ENCODE measurements around the gene TMX4.

The TMX4 gene

GRCh38 chr20:8005033-8005432, 14.5 kb downstream of the TMX4 start:
- H3K4me1 ChIP-seq = no peaks in the 10 kb centered on the region
- TF ChIP-seq Cebpa-rat (IDR thresholded peaks at IDR 0.05) = no peak
- H3K36me3 ChIP-seq = peaks cover 19 to 97% (median 89%) of the 10 kb centered on the region in 11 experiments; a peak in 21 of 22 replicates
- no peak overlapping the region for H3K9ac ChIP-seq
- no peak overlapping the region for H3K4me2 ChIP-seq
- no peak overlapping the region for H3K4me3 ChIP-seq
- H4K20me1 ChIP-seq = peaks cover 0 to 43% (median 11%) of the 10 kb centered on the region in 11 experiments; a peak in 12 of 22 replicates
- H3K9me3 ChIP-seq (replicated peaks in 1 of 11) = peaks cover 0 to 6% (median 0%) of the 10 kb centered on the region in 11 experiments; a peak in 1 of 22 replicates
- H3K27me3 ChIP-seq = no peaks in the 10 kb centered on the region
- H3K27ac ChIP-seq = no peak overlapping the region

- no peak overlapping the region for H3K4me2 ChIP-seq
- H3K4me3 ChIP-seq = no peak overlapping the region
- no peak overlapping the region for H3K9ac ChIP-seq
- no peak for TF ChIP-seq Cebpa-rat (IDR thresholded peaks at IDR 0.05)
- peaks cover 11 to 30% (median 24%) of the 10 kb centered on the region in 11 experiments for H3K9me3 ChIP-seq (replicated peaks in 1 of 11)
- no peak overlapping the region for H3K27ac ChIP-seq
- H4K20me1 ChIP-seq = peaks cover 0 to 29% (median 11%) of the 10 kb centered on the region in 11 experiments; a peak in 12 of 22 replicates
- H3K4me1 ChIP-seq = no peaks in the 10 kb centered on the region
- H3K36me3 ChIP-seq = peaks cover 40 to 99% (median 94%) of the 10 kb centered on the region in 11 experiments
- no peaks in the 10 kb centered on the region for H3K27me3 ChIP-seq
These were observed 17.5 kb downstream of the TMX4 start for GRCh38 chr20:8002056-8002455.

- Histone ChIP-seq H3K9ac (no peak overlapping the region), H3K4me3 (no peak overlapping the region), H3K4me1 (no peaks in the 10 kb centered on the region), H3K9me3 (replicated peaks in 1 of 11) (peaks cover 23 to 42% (median 36%) of the 10 kb centered on the region in 11 experiments), H4K20me1 (peaks cover 0 to 20% (median 8%) of the 10 kb centered on the region in 11 experiments; a peak in 12 of 22 replicates), H3K36me3 (peaks cover 53 to 99% (median 94%) of the 10 kb centered on the region in 11 experiments), H3K27me3 (no peaks in the 10 kb centered on the region), H3K4me2 (no peak overlapping the region), H3K27ac (no peak overlapping the region)
- TF ChIP-seq Cebpa-rat (IDR thresholded peaks at IDR 0.05) = no peak
These were observed 18.8 kb downstream of the TMX4 start for GRCh38 chr20:8000796-8001195.

GRCh38 chr20:7996898-7997297, 22.7 kb downstream of the TMX4 start:
- Histone ChIP-seq H3K36me3 (peaks cover 69 to 100% (median 97%) of the 10 kb centered on the region in 11 experiments), H3K4me3 (no peak overlapping the region), H3K4me2 (no peak overlapping the region), H3K9ac (no peak overlapping the region), H3K4me1 (no peaks in the 10 kb centered on the region), H3K27me3 (no peaks in the 10 kb centered on the region), H3K27ac (no peak overlapping the region), H4K20me1 (no peaks in the 10 kb centered on the region; a peak in 1 of 22 replicates), H3K9me3 (replicated peaks in 1 of 11) (peaks cover 41 to 65% (median 61%) of the 10 kb centered on the region in 11 experiments)
- TF ChIP-seq Cebpa-rat (IDR thresholded peaks at IDR 0.05) = no peak

GRCh38 chr20:7994809-7995208, 24.8 kb downstream of the TMX4 start:
- no peak overlapping the region for H3K9ac ChIP-seq
- H3K4me2 ChIP-seq = no peak overlapping the region
- H3K27ac ChIP-seq = no peak overlapping the region
- peaks cover 0 to 9% (median 0%) of the 10 kb centered on the region in 11 experiments; a peak in 1 of 22 replicates for H4K20me1 ChIP-seq
- H3K27me3 ChIP-seq = no peaks in the 10 kb centered on the region
- H3K9me3 ChIP-seq (replicated peaks in 1 of 11) = peaks cover 41 to 63% (median 57%) of the 10 kb centered on the region in 11 experiments
- peaks cover 63 to 100% (median 96%) of the 10 kb centered on the region in 11 experiments for H3K36me3 ChIP-seq
- no peaks in the 10 kb centered on the region for H3K4me1 ChIP-seq
- no peak for TF ChIP-seq Cebpa-rat (IDR thresholded peaks at IDR 0.05)
- H3K4me3 ChIP-seq = no peak overlapping the region; a peak in 1 of 20 replicates

GRCh38 chr20:7993703-7994102, 25.9 kb downstream of the TMX4 start:
- no peak for TF ChIP-seq Cebpa-rat (IDR thresholded peaks at IDR 0.05)
- H3K4me1 ChIP-seq = no peaks in the 10 kb centered on the region
- no peak overlapping the region for H3K4me2 ChIP-seq
- peaks cover 52 to 97% (median 90%) of the 10 kb centered on the region in 11 experiments for H3K36me3 ChIP-seq
- no peaks in the 10 kb centered on the region for H3K27me3 ChIP-seq
- peaks cover 0 to 10% (median 0%) of the 10 kb centered on the region in 11 experiments; a peak in 1 of 22 replicates for H4K20me1 ChIP-seq
- no peak overlapping the region for H3K27ac ChIP-seq
- peaks cover 41 to 56% (median 53%) of the 10 kb centered on the region in 11 experiments for H3K9me3 ChIP-seq (replicated peaks in 1 of 11)
- no peak overlapping the region for H3K4me3 ChIP-seq
- no peak overlapping the region for H3K9ac ChIP-seq

- Histone ChIP-seq H4K20me1 (peaks cover 0 to 10% (median 0%) of the 10 kb centered on the region in 11 experiments; a peak in 1 of 22 replicates), H3K4me1 (no peaks in the 10 kb centered on the region), H3K9me3 (replicated peaks in 1 of 11) (peaks cover 39 to 51% (median 48%) of the 10 kb centered on the region in 11 experiments), H3K36me3 (peaks cover 47 to 97% (median 85%) of the 10 kb centered on the region in 11 experiments), H3K27me3 (no peaks in the 10 kb centered on the region), H3K9ac (no peak overlapping the region), H3K4me2 (no peak overlapping the region), H3K27ac (no peak overlapping the region), H3K4me3 (no peak overlapping the region)
- TF ChIP-seq Cebpa-rat (IDR thresholded peaks at IDR 0.05) = no peak
These were observed 26.3 kb downstream of the TMX4 start for GRCh38 chr20:7993238-7993637.

- H3K4me2 ChIP-seq = no peak overlapping the region
- peaks cover 0 to 10% (median 0%) of the 10 kb centered on the region in 11 experiments; a peak in 1 of 22 replicates for H4K20me1 ChIP-seq
- H3K4me1 ChIP-seq = no peaks in the 10 kb centered on the region
- TF ChIP-seq Cebpa-rat (IDR thresholded peaks at IDR 0.05) = no peak
- H3K9me3 ChIP-seq (replicated peaks in 1 of 11) = peaks cover 14 to 23% (median 20%) of the 10 kb centered on the region in 11 experiments
- no peak overlapping the region for H3K4me3 ChIP-seq
- no peaks in the 10 kb centered on the region for H3K27me3 ChIP-seq
- peaks cover 29 to 97% (median 81%) of the 10 kb centered on the region in 11 experiments for H3K36me3 ChIP-seq
- no peak overlapping the region for H3K9ac ChIP-seq
- H3K27ac ChIP-seq = no peak overlapping the region
These were observed 29.2 kb downstream of the TMX4 start for GRCh38 chr20:7990385-7990784.

- Histone ChIP-seq H3K27ac (no peak overlapping the region), H4K20me1 (peaks cover 0 to 10% (median 0%) of the 10 kb centered on the region in 11 experiments; a peak in 2 of 22 replicates)
These were observed 30.2 kb downstream of the TMX4 start for GRCh38 chr20:7989379-7989778.

GRCh38 chr20:7985916-7986315, 33.6 kb downstream of the TMX4 start:
- Histone ChIP-seq H3K9ac (no peak overlapping the region), H4K20me1 (peaks cover 0 to 15% (median 0%) of the 10 kb centered on the region in 11 experiments; a peak in 2 of 22 replicates), H3K36me3 (peaks cover 41 to 97% (median 84%) of the 10 kb centered on the region in 11 experiments), H3K4me1 (no peaks in the 10 kb centered on the region; a peak in 1 of 20 replicates), H3K9me3 (replicated peaks in 1 of 11) (no peaks in the 10 kb centered on the region), H3K27me3 (no peaks in the 10 kb centered on the region), H3K27ac (no peak overlapping the region), H3K4me3 (no peak overlapping the region), H3K4me2 (no peak overlapping the region)
- TF ChIP-seq Cebpa-rat (IDR thresholded peaks at IDR 0.05) = no peak

More at GRCh38 chr20:7989379-7989778, 30.2 kb downstream of the TMX4 start:
- no peak for TF ChIP-seq Cebpa-rat (IDR thresholded peaks at IDR 0.05)
- H3K4me1 ChIP-seq = no peaks in the 10 kb centered on the region
- H3K36me3 ChIP-seq = peaks cover 21 to 97% (median 80%) of the 10 kb centered on the region in 11 experiments
- no peaks in the 10 kb centered on the region for H3K27me3 ChIP-seq
- H3K9me3 ChIP-seq (replicated peaks in 1 of 11) = peaks cover 4 to 13% (median 10%) of the 10 kb centered on the region in 11 experiments
- no peak overlapping the region for H3K9ac ChIP-seq
- H3K4me2 ChIP-seq = no peak overlapping the region
- no peak overlapping the region for H3K4me3 ChIP-seq

Measured in BLaER1 treated with 17β-estradiol and CSF1 and Interleukin-3, amounts not matched to agents 10 nM and 100 nM (cell line).